HepG2 (cell line): Measurements from ENCODE around the gene RAPGEFL1. TPM values are rescaled to one million over a fixed set of nuclear protein-coding genes. Genes with fewer than 3 reads are reported as not detected.
A peak's percentile ranks its signal among the peaks of the same experiment; 100 is the strongest.

Experiments
- GABPB1 ChIP-seq: IDR thresholded peaks from 2 replicates; pipeline ENCODE4 v1.6.1; 2016; ENCODE audit warnings: mild to moderate bottlenecking, missing genetic modification reagents, moderate library complexity, missing compliant biosample characterization
- HNF4G ChIP-seq, 2 experiments: sonication (generic) in 1 of 2; formaldehyde crosslinking in 1 of 2; IDR thresholded peaks; 2 replicates each; pipeline versions ENCODE4 v1.4.0 to v1.6.1; 2011 to 2020; ENCODE audit warnings: borderline replicate concordance in 2 of 2, low read depth in 2 of 2, mild to moderate bottlenecking in 2 of 2, low read length in 1 of 2, missing genetic modification reagents in 1 of 2, moderate library complexity in 1 of 2
- HNRNPL ChIP-seq: fragments of 200-400 bp; formaldehyde crosslinking; IDR thresholded peaks from 2 replicates; pipeline ENCODE4 v1.6.1; 2017; ENCODE audit warnings: mild to moderate bottlenecking, low read depth, low read length
- KMT2B ChIP-seq: IDR thresholded peaks from 2 replicates; pipeline ENCODE4 v1.6.1; 2016; ENCODE audit warnings: missing genetic modification reagents, missing compliant biosample characterization
- LCORL ChIP-seq, 2 experiments: fragments of 450-650 bp in 1 of 2; sonication (generic) in 1 of 2; formaldehyde crosslinking in 1 of 2; IDR thresholded peaks; 2 replicates each; pipeline versions ENCODE4 v1.5.0 to v1.6.1; 2017 to 2020; ENCODE audit warnings: antibody characterized with exemption in 1 of 2, missing genetic modification reagents in 1 of 2
- MYC ChIP-seq: sonication (generic); formaldehyde crosslinking; IDR thresholded peaks from 2 replicates; pipeline ENCODE4 v1.9.0; 2021; ENCODE audit warnings: missing genetic modification reagents, borderline replicate concordance
- NFKB2 ChIP-seq: sonication (generic); formaldehyde crosslinking; IDR thresholded peaks from 2 replicates; pipeline ENCODE4 v1.4.0; 2020; ENCODE audit warnings: missing genetic modification reagents, borderline replicate concordance
- SALL1 ChIP-seq: sonication (generic); formaldehyde crosslinking; IDR thresholded peaks from 2 replicates; pipeline ENCODE4 v1.8.0; 2022; ENCODE audit warnings: mild to moderate bottlenecking, missing genetic modification reagents
- XRCC5 ChIP-seq: fragments of 200-400 bp; formaldehyde crosslinking; optimal IDR thresholded peaks from 2 replicates; pipeline ENCODE3; 2017; ENCODE audit warnings: mild to moderate bottlenecking, low read length
- ZFY ChIP-seq: sonication (generic); formaldehyde crosslinking; IDR thresholded peaks from 2 replicates; pipeline ENCODE4 v1.4.0; 2020; ENCODE audit warnings: missing genetic modification reagents
- ZNF556 ChIP-seq: sonication (generic); formaldehyde crosslinking; IDR thresholded peaks from 2 replicates; pipeline ENCODE4 v1.4.0; 2020; ENCODE audit warnings: mild to moderate bottlenecking, missing genetic modification reagents, borderline replicate concordance
- polyA plus RNA-seq, 8 experiments: library from polyadenylated mRNA; depleted of rRNA in 3 of 8; stranded (reverse) in 7 of 8; unstranded in 1 of 8; fragments of >200 nt; fragmentation: Illumina TruSeq in 4 of 8; extraction: Trizol in 4 of 8; gene quantifications; 2 replicates each; pipeline versions ENCODE4 v1.2.1 to v1.2.3, GENCODE V29; 2011 to 2016; ENCODE audit warnings: low read depth in 4 of 8, missing spikeins in 1 of 8, mixed read lengths in 1 of 8; ENCODE audit not compliant: insufficient read depth in 1 of 8
- total RNA-seq, 5 experiments: library from RNA; depleted of rRNA; stranded (reverse); fragments of >200 nt; fragmentation: Illumina TruSeq; extraction: Trizol; gene quantifications; 2 replicates each; pipeline ENCODE4 v1.2.3, GENCODE V29; 2016; ENCODE audit warnings: low read depth in 1 of 5
- TF ChIP-seq, protein P1 (sequence below): sonication (generic); formaldehyde crosslinking; IDR thresholded peaks from 2 replicates; pipeline ENCODE4 v1.5.1; 2020; ENCODE audit warnings: mild to moderate bottlenecking, missing genetic modification reagents, moderate library complexity
- TF ChIP-seq, protein P2 (sequence below): sonication (generic); formaldehyde crosslinking; IDR thresholded peaks from 2 replicates; pipeline ENCODE4 v1.8.0; 2022; ENCODE audit warnings: mild to moderate bottlenecking, missing genetic modification reagents, moderate library complexity
- TF ChIP-seq, protein P3 (sequence below): sonication (generic); formaldehyde crosslinking; IDR thresholded peaks from 2 replicates; pipeline ENCODE4 v1.5.1; 2020; ENCODE audit warnings: mild to moderate bottlenecking, missing genetic modification reagents, moderate library complexity
- TF ChIP-seq, protein P4 (sequence below): sonication (generic); formaldehyde crosslinking; conservative IDR thresholded peaks from 2 replicates; pipeline ENCODE4 v1.4.0; 2020; ENCODE audit warnings: mild to moderate bottlenecking, missing genetic modification reagents, moderate library complexity
- TF ChIP-seq, protein P5 (sequence below): sonication (generic); formaldehyde crosslinking; IDR thresholded peaks from 2 replicates; pipeline ENCODE4 v1.4.0; 2020; ENCODE audit warnings: missing genetic modification reagents, mild to moderate bottlenecking, borderline replicate concordance

RAPGEFL1 gene
- total and polyA plus RNA-seq, 2 of the 13 experiments (the other 11 are each of a cell fraction or from before 2014, with no cell fraction given) = 4.5 to 7.8 TPM

DNA sequence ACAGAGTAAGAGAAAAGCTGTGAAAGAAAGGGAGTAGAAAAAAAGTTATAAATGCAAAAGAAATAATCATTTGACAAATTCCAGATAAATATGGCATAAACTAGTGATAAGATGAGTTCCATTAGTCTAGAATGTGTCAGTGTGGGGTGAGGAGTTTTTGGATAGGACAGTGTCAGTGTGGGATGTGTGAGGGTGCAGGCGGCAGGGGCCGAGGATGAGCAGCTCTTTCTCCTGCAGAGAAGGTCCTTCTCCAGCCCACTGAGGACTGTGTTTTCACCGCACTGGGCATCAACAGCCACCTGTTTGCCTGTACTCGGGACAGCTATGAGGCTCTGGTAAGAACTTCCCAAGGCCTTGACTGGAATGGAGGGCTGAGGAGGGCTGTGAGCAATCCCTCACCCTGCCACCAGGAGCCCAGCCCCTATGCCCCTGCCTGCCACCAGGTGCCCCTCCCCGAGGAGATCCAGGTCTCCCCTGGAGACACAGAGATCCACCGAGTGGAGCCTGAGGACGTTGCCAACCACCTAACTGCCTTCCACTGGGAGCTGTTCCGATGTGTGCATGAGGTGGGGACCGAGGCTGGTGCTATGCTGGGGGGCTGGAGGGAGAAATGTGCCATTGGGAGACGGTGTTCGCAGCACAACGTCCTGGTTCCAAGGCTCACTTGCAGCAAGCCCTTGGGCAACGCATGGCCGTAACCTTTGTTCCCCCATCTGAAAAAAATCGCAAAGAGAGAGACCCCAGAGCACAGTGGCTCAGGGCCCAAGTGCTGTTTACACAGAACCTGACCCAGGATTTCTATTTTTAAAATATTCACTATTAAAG lies 13.1 kb downstream of the RAPGEFL1 start (continued):
- TF ChIP-seq, protein P1, sequence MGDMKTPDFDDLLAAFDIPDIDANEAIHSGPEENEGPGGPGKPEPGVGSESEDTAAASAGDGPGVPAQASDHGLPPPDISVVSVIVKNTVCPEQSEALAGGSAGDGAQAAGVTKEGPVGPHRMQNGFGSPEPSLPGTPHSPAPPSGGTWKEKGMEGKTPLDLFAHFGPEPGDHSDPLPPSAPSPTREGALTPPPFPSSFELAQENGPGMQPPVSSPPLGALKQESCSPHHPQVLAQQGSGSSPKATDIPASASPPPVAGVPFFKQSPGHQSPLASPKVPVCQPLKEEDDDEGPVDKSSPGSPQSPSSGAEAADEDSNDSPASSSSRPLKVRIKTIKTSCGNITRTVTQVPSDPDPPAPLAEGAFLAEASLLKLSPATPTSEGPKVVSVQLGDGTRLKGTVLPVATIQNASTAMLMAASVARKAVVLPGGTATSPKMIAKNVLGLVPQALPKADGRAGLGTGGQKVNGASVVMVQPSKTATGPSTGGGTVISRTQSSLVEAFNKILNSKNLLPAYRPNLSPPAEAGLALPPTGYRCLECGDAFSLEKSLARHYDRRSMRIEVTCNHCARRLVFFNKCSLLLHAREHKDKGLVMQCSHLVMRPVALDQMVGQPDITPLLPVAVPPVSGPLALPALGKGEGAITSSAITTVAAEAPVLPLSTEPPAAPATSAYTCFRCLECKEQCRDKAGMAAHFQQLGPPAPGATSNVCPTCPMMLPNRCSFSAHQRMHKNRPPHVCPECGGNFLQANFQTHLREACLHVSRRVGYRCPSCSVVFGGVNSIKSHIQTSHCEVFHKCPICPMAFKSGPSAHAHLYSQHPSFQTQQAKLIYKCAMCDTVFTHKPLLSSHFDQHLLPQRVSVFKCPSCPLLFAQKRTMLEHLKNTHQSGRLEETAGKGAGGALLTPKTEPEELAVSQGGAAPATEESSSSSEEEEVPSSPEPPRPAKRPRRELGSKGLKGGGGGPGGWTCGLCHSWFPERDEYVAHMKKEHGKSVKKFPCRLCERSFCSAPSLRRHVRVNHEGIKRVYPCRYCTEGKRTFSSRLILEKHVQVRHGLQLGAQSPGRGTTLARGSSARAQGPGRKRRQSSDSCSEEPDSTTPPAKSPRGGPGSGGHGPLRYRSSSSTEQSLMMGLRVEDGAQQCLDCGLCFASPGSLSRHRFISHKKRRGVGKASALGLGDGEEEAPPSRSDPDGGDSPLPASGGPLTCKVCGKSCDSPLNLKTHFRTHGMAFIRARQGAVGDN (CRISPR knock-in tag) = peak; percentile 63
- TF ChIP-seq MYC (CRISPR knock-in tag) = peak; percentile 44; the same call in 1 of the 2 replicates
- TF ChIP-seq LCORL (IDR thresholded peaks at IDR 0.05) = no peak
- peak; percentile 57 for TF ChIP-seq LCORL (CRISPR knock-in tag; IDR thresholded peaks at IDR 0.05)
- TF ChIP-seq, protein P2, sequence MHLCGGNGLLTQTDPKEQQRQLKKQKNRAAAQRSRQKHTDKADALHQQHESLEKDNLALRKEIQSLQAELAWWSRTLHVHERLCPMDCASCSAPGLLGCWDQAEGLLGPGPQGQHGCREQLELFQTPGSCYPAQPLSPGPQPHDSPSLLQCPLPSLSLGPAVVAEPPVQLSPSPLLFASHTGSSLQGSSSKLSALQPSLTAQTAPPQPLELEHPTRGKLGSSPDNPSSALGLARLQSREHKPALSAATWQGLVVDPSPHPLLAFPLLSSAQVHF (CRISPR knock-in tag) = no peak
- TF ChIP-seq, protein P3, sequence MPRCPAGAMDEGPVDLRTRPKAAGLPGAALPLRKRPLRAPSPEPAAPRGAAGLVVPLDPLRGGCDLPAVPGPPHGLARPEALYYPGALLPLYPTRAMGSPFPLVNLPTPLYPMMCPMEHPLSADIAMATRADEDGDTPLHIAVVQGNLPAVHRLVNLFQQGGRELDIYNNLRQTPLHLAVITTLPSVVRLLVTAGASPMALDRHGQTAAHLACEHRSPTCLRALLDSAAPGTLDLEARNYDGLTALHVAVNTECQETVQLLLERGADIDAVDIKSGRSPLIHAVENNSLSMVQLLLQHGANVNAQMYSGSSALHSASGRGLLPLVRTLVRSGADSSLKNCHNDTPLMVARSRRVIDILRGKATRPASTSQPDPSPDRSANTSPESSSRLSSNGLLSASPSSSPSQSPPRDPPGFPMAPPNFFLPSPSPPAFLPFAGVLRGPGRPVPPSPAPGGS = no peak
- TF ChIP-seq KMT2B (CRISPR knock-in tag) = peak; percentile 33; the same call in 1 of the 2 replicates
- peak; percentile 66; the same call in 1 of the 2 replicates for TF ChIP-seq NFKB2 (CRISPR knock-in tag)
- TF ChIP-seq HNF4G (IDR thresholded peaks at IDR 0.05; ENCODE audit: borderline replicate concordance, low read depth, low read length) = peak; percentile 79
- 0 out of 2 replicates have a peak, but pooled peaks have one; percentile 23 for TF ChIP-seq HNF4G (CRISPR knock-in tag; IDR thresholded peaks at IDR 0.05; ENCODE audit: borderline replicate concordance, low read depth)
- TF ChIP-seq, protein P4, sequence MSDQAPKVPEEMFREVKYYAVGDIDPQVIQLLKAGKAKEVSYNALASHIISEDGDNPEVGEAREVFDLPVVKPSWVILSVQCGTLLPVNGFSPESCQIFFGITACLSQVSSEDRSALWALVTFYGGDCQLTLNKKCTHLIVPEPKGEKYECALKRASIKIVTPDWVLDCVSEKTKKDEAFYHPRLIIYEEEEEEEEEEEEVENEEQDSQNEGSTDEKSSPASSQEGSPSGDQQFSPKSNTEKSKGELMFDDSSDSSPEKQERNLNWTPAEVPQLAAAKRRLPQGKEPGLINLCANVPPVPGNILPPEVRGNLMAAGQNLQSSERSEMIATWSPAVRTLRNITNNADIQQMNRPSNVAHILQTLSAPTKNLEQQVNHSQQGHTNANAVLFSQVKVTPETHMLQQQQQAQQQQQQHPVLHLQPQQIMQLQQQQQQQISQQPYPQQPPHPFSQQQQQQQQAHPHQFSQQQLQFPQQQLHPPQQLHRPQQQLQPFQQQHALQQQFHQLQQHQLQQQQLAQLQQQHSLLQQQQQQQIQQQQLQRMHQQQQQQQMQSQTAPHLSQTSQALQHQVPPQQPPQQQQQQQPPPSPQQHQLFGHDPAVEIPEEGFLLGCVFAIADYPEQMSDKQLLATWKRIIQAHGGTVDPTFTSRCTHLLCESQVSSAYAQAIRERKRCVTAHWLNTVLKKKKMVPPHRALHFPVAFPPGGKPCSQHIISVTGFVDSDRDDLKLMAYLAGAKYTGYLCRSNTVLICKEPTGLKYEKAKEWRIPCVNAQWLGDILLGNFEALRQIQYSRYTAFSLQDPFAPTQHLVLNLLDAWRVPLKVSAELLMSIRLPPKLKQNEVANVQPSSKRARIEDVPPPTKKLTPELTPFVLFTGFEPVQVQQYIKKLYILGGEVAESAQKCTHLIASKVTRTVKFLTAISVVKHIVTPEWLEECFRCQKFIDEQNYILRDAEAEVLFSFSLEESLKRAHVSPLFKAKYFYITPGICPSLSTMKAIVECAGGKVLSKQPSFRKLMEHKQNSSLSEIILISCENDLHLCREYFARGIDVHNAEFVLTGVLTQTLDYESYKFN (CRISPR knock-in tag) = peak; percentile 56
- peak; percentile 67 for TF ChIP-seq SALL1 (CRISPR knock-in tag)
- TF ChIP-seq ZFY (CRISPR knock-in tag) = peak; percentile 11; the same call in 1 of the 2 replicates
- TF ChIP-seq XRCC5 = peak; percentile 90
- TF ChIP-seq GABPB1 (CRISPR knock-in tag) = no peak; the same call in 1 of the 2 replicates
- TF ChIP-seq HNRNPL = peak; percentile 96
- TF ChIP-seq, protein P5, sequence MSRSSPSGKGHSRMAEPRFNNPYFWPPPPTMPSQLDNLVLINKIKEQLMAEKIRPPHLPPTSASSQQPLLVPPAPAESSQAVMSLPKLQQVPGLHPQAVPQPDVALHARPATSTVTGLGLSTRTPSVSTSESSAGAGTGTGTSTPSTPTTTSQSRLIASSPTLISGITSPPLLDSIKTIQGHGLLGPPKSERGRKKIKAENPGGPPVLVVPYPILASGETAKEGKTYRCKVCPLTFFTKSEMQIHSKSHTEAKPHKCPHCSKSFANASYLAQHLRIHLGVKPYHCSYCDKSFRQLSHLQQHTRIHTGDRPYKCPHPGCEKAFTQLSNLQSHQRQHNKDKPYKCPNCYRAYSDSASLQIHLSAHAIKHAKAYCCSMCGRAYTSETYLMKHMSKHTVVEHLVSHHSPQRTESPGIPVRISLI (CRISPR knock-in tag) = peak; percentile 83
- peak; percentile 38; the same call in 1 of the 2 replicates for TF ChIP-seq ZNF556 (CRISPR knock-in tag)
